GM21576 (cell line): Measurements from ENCODE around the gene MACC1.

Source experiments
- ATAC-seq: cut with Tn5 transposase; IDR thresholded peaks from one replicate; pipeline ENCODE4 v1.9.1; 2021; ENCODE audit warnings: mild to moderate bottlenecking, moderate library complexity; ENCODE audit not compliant: unreplicated experiment

MACC1 gene

GRCh38 chr7:20089431-20089830 lies 127.8 kb downstream of the MACC1 start:
- no peak for ATAC-seq

- no peak for ATAC-seq
Measured at GRCh38 chr7:20085086-20085485, 132.1 kb downstream of the MACC1 start.
